ENCODE results near the gene SART1.

Gene SART1, protein sequence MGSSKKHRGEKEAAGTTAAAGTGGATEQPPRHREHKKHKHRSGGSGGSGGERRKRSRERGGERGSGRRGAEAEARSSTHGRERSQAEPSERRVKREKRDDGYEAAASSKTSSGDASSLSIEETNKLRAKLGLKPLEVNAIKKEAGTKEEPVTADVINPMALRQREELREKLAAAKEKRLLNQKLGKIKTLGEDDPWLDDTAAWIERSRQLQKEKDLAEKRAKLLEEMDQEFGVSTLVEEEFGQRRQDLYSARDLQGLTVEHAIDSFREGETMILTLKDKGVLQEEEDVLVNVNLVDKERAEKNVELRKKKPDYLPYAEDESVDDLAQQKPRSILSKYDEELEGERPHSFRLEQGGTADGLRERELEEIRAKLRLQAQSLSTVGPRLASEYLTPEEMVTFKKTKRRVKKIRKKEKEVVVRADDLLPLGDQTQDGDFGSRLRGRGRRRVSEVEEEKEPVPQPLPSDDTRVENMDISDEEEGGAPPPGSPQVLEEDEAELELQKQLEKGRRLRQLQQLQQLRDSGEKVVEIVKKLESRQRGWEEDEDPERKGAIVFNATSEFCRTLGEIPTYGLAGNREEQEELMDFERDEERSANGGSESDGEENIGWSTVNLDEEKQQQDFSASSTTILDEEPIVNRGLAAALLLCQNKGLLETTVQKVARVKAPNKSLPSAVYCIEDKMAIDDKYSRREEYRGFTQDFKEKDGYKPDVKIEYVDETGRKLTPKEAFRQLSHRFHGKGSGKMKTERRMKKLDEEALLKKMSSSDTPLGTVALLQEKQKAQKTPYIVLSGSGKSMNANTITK

DNA sequence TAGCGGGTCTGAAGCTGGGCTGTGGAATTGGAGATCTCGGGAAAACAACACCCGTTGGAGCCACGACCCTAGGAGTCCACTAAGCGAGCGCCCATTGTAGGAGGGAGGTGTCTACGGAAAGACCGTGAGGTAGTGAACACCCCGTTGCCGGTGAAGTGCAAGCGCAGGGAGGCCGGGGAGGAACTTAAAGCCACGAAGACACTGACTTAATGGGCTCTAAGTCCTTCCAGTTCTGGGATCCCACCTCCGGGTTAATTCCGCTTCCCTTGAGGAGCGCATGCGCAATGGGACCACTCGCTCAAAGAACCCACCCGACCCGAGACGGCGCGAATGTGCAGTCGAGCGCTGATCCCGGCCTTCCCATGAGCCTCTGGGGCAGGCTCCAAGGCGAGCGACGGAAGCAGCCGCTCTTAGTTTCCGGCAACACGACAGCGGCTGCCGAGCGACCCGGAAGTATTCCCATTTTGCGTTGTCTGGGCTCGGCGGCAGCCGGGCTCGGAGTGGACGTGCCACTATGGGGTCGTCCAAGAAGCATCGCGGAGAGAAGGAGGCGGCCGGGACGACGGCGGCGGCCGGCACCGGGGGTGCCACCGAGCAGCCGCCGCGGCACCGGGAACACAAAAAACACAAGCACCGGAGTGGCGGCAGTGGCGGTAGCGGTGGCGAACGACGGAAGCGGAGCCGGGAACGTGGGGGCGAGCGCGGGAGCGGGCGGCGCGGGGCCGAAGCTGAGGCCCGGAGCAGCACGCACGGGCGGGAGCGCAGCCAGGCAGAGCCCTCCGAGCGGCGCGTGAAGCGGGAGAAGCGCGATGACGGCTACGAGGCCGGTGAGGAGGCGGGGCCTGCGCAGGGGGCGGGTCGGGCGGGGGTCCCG is at the start of gene SART1:
SART1 (plus strand) TSS at position 468 of the 874 bp plus-strand sequence; CDS start at position 515, 47 bp downstream.
- DNase-seq, result peak; percentile 99

- DNase-seq, result no peak
Measured at GRCh38 chr11:65912845-65913244, 48.7 kb upstream of the SART1 start.

- no peak for DNase-seq
Measured at GRCh38 chr11:65915101-65915820, 46.3 kb upstream of the SART1 start.

DNA sequence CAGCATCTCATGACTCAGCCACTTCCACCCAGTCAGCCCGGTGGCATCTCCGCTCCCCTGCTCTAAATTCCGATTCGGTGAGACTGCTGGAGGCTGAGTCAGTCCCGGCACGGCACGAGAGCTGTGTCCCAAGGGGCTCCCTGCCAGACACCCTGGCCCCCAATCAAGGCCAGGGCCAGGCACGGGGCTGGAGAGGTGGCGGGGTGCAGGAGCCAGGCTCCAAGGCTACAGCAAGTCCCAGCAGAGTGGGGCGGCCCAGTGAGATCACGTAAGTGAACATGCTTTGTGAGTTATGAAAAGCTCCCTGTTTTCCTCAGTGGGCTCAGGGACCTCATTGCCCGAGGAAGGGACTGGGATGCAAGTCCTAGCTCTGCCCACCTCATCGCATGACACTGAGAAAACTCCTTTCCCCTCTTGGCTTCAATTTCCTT is 45.7 kb upstream of the SART1 start:
- DNase-seq, result peak; percentile 64

- DNase-seq, result no peak
Measured at GRCh38 chr11:65916391-65916790, 45.1 kb upstream of the SART1 start.

DNA sequence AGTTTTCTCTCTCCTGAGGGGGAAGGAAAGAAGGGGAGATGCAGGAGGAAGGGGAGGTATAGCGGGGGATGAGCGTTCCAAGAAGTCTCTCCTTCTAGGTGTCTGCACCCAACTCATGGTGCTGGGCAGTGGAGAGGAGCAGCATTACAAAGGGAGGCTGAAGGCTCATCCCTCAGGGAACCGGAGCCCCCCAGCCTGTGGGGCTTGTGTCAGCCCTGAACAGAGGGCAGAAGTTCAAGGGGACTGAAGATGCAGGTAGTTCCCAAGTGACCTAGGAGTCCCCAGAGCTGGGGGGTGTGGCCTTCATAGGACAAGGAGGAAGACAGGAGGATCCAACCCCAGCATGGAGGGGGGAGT is 44.5 kb upstream of the SART1 start:
- no peak for DNase-seq

GRCh38 chr11:65917434-65918210 is 43.9 kb upstream of the SART1 start:
- no peak for DNase-seq

- no peak for DNase-seq
Measured at GRCh38 chr11:65918211-65919140, 43.1 kb upstream of the SART1 start, which contains the start of gene C11orf68. C11orf68 (minus strand) TSS chr11:65919062; CDS start chr11:65919031, 31 bp downstream.

- DNase-seq, result peak; percentile 100
Measured at GRCh38 chr11:65919141-65919572, 42.4 kb upstream of the SART1 start, which contains the start of gene DRAP1. DRAP1 (plus strand) TSS chr11:65919426; CDS start chr11:65919502, 76 bp downstream.

DNA sequence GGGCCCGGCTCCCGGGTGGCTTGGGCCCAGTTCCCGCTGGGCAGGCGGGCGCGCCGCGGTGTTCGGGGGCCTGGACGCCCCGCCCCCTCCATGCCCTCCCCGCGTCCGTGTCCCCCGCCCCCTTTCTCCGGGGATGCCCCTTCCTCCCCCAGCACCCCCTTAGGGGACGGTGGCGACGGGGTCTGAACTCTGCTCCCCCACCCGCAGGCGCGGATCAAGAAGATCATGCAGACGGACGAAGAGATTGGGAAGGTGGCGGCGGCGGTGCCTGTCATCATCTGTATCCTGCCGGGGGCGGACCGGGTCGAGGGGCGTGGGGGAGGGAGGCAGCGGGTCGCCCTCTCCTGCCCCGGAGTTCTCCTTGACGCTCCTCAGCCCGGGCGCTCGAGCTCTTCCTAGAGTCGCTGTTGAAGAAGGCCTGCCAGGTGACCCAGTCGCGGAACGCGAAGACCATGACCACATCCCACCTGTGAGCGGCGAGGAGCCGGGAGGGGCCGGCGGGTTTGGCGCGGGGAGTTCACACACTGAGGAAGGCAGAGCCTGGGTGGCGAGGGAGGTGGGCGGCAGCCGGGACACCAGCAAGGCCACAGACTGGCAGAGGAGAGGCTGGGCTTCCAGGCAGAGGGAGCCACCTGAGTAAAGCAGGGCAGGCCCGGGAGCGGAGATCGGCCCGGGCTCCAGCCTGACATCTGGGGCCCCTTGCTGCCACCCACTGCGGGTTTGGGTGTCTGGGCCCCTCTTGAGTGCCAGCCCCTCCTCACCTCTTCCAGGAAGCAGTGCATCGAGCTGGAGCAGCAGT is 41.8 kb upstream of the SART1 start:
- DNase-seq, result no peak

GRCh38 chr11:65920372-65920802 is 41.1 kb upstream of the SART1 start:
- no peak for DNase-seq

- no peak for DNase-seq
Measured at GRCh38 chr11:65921033-65921555, 40.4 kb upstream of the SART1 start.

GRCh38 chr11:65921876-65922275 is 39.7 kb upstream of the SART1 start:
- DNase-seq, result no peak

DNA sequence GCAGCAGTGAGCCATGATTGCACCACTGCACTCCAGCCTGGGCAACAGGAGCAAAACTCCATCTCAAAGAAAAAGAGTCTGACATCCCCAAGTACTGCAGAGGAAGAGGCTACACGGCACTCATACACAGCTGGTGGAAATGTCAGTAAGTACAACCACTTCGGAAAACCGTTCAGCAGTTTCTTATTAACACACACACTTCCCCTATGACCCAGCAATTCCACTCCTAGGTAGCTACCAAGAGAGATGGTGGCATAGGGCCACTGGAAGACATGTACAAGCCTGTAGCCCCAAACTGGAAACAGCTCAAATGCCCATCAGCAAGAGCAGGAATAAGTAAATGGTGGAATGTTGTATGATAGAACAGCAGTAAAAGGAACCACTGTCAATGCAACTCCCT is 39.0 kb upstream of the SART1 start:
- DNase-seq, result no peak

DNA sequence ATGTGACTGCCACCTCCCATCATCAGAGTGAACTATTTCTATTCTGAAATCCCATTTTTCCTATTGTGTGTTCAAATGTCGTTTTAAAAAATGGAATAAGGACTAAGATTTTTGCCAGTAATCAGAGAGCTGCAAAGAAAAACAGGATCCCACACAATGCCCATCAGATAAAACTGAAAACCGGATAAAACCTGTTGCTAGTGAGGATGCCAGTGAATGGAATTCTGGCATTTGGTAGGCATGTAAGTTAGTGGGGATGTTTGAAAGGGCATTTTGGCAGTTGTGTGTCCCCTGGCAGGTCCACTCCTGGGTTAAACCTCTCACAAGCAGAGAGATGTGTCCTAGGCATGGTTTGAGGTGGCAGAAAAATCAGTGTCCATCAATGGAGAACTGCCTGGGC is 36.1 kb upstream of the SART1 start:
- no peak for DNase-seq

DNA sequence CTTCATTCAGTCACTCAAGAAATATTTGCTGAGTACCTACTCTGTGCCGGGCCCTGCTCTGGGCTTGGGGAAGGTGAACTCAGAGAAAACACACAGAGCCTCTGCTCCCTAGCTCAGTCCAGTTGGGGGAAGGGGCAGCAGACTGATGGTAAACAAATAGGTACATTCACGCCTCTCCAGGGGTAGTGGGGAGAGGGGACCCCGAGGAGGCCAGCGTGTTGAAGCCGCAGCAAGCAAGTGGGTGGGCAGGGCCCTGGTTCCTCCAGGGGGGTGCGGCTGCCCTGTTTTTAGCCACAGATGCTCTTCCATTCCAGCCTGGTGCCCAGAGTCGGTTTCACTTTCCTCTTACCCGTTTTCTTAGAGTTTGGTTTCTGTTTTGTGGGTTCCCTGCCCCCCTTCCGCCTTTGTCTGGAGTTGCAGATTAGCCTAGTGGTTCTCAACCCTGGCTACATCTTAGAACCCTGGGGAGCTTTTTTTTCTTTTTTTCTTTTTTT is 33.6 kb upstream of the SART1 start:
- peak; percentile 92 for DNase-seq

DNA sequence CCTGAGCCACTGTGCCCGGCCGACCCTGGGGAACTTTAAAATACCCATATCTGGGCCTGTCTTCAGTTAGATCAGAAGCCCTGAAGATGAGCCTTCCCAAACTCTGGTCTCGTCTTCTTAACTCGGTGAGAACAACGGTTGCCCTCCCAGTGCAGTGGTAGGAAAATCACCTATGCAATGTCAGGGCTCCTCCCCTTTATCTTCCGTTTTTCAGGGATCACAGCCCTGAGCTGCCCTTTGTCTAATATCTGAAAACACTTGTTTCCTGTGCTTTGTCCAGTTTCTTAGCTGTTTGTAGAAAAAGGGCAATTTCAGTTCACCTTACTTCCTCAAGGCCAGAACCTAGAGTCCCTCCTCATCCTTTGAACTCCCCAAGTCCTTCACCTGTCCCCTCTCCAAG is 32.9 kb upstream of the SART1 start:
- no peak for DNase-seq

DNA sequence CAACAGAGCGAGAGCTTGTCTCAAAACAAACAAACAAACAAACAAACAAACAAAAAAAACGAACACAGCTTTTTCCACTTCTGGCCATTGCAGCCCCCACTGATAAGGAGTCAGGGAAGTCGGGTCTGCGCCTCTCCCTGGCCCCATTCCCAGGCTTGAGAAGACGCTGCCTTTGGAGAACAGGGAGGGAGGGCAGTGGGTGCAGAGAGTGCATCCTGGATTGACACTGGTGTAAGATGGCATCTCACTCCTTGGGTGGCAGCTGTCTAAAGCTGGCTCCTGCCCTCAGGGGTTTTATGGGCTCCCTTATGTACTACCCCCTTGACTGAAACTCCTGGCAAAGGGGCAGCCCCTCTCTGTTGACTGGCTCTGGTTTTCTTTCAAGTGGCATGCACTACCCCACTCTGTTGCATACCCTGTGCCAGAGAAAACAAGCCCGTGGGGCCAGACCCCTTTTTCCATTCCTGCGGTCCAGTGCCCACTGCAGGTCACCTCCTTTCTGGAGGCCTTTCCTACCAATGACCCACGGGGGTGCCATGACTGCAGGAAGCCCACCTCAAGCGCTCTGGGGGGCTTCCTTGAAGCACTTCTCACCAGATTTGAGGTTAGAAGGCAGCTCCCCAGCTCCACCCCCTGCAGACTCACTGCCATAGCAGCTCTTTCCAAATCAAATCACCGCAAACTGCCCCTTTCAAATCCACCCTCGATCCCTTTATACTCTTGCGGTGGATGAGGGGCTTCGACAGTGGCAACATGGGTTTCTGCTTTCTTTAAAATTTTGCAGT is 29.6 kb upstream of the SART1 start:
- no peak for DNase-seq
